DMS53 treated with DMSO at 0.1 percent for 48 hours (cell line): ENCODE data around the gene PRR16.

Source experiments
- DNase-seq: peaks from one replicate; lab custom pipeline; 2025; ENCODE audit not compliant: unreplicated experiment; lab: John Stamatoyannopoulos, UW

Gene PRR16

GRCh38 chr5:120512791-120513650, 48.9 kb downstream of the PRR16 start:
- no peak for DNase-seq

- DNase-seq: no peak
Measured at GRCh38 chr5:120516805-120517204, 52.7 kb downstream of the PRR16 start.

- no peak for DNase-seq
Measured at GRCh38 chr5:120517607-120518252, 53.6 kb downstream of the PRR16 start.

- no peak for DNase-seq
Measured at GRCh38 chr5:120518581-120518980, 54.5 kb downstream of the PRR16 start.

GRCh38 chr5:120527251-120527650, 63.2 kb downstream of the PRR16 start:
- no peak for DNase-seq

GRCh38 chr5:120528609-120529008, 64.5 kb downstream of the PRR16 start:
- DNase-seq: no peak

GRCh38 chr5:120529386-120529785, 65.3 kb downstream of the PRR16 start:
- DNase-seq: no peak

- no peak for DNase-seq
Measured at GRCh38 chr5:120531215-120531614, 67.1 kb downstream of the PRR16 start.

- DNase-seq: no peak
Measured at GRCh38 chr5:120532835-120533234, 68.7 kb downstream of the PRR16 start.

- no peak for DNase-seq
Measured at GRCh38 chr5:120533581-120533980, 69.5 kb downstream of the PRR16 start.

- DNase-seq: no peak
Measured at GRCh38 chr5:120535900-120536299, 71.8 kb downstream of the PRR16 start.

- no peak for DNase-seq
Measured at GRCh38 chr5:120538149-120538548, 74.0 kb downstream of the PRR16 start.

GRCh38 chr5:120538644-120539043, 74.5 kb downstream of the PRR16 start:
- DNase-seq: no peak

GRCh38 chr5:120539471-120539870, 75.4 kb downstream of the PRR16 start:
- DNase-seq: no peak

- DNase-seq: no peak
Measured at GRCh38 chr5:120540097-120540496, 76.0 kb downstream of the PRR16 start.

GRCh38 chr5:120544043-120544442, 79.9 kb downstream of the PRR16 start:
- DNase-seq: no peak

- DNase-seq: no peak
Measured at GRCh38 chr5:120545007-120545406, 80.9 kb downstream of the PRR16 start.

- no peak for DNase-seq
Measured at GRCh38 chr5:120545951-120546350, 81.9 kb downstream of the PRR16 start.

- no peak for DNase-seq
Measured at GRCh38 chr5:120546922-120547321, 82.8 kb downstream of the PRR16 start.

- no peak for DNase-seq
Measured at GRCh38 chr5:120550358-120550757, 86.3 kb downstream of the PRR16 start.

- DNase-seq: no peak
Measured at GRCh38 chr5:120552638-120553037, 88.5 kb downstream of the PRR16 start.

GRCh38 chr5:120555345-120555744, 91.2 kb downstream of the PRR16 start:
- no peak for DNase-seq
